Measurements from ENCODE around the gene ZNHIT3. TPM values are rescaled to one million over a fixed set of nuclear protein-coding genes. Genes with fewer than 3 reads are reported as not detected.

ZNHIT3 gene
- total and polyA plus RNA-seq, 2 experiments from 2014 or later: 50.5 to 128 TPM

DNA sequence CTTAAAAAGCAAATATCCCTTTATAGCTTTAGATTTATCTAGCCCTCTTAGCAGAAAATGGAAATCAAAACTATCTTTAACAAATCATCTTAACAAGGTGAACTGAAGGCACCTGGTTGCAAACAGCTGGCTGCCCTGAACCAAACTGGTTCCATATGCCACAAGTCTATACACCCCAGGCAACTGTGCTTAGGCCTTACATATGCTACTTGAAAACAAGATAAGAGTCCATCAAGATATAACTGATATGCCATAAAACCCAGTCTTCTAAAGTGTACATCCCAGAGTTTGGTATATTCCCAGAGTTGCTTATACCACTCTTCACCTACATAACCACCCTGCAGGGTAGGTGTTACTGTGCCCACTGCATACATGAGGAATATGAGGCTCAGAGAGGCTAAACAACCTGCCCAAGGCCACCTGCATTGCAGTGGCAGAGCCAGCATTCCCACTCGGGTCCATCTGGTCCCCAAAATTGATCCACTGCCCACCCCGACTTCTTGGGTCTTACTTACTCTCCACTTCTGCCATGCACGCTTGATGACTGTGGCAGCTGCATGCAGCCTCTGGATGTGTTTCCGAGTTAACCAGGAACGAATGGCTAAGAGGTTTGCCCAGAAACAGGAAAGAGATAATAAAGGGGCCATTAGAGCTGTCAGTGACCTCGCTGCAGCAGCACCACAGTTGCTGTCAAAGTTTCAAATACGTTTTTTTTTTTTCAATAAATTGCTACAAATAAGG is 12.2 kb downstream of the ZNHIT3 start:
- H3K9me3 Mint-ChIP-seq: no peaks in the 10 kb centered on the region
- ATAC-seq (no peak), DNase-seq (ENCODE audit: low spot score) (no peak)
- TF ChIP-seq EZH2 (IDR thresholded peaks at IDR 0.05; ENCODE audit: low read depth, unreplicated experiment) (no peak), NANOG (IDR thresholded peaks at IDR 0.05; ENCODE audit: borderline replicate concordance) (no peak), ZNF331 (CRISPR knock-in tag; IDR thresholded peaks at IDR 0.05; ENCODE audit: low read depth) (no peak), STAT1 (IDR thresholded peaks at IDR 0.05; ENCODE audit: unreplicated experiment) (no peak), JUNB (IDR thresholded peaks at IDR 0.05; ENCODE audit: unreplicated experiment) (no peak), EZH2phosphoT487 (IDR thresholded peaks at IDR 0.05; ENCODE audit: unreplicated experiment) (no peak), ZNF114 (CRISPR knock-in tag; IDR thresholded peaks at IDR 0.05) (no peak), CREB1 (CRISPR knock-in tag; IDR thresholded peaks at IDR 0.05; ENCODE audit: low read depth) (no peak), POLR2AphosphoS5 (IDR thresholded peaks at IDR 0.05; ENCODE audit: low read depth) (no peak)
- TF ChIP-seq, protein P1, sequence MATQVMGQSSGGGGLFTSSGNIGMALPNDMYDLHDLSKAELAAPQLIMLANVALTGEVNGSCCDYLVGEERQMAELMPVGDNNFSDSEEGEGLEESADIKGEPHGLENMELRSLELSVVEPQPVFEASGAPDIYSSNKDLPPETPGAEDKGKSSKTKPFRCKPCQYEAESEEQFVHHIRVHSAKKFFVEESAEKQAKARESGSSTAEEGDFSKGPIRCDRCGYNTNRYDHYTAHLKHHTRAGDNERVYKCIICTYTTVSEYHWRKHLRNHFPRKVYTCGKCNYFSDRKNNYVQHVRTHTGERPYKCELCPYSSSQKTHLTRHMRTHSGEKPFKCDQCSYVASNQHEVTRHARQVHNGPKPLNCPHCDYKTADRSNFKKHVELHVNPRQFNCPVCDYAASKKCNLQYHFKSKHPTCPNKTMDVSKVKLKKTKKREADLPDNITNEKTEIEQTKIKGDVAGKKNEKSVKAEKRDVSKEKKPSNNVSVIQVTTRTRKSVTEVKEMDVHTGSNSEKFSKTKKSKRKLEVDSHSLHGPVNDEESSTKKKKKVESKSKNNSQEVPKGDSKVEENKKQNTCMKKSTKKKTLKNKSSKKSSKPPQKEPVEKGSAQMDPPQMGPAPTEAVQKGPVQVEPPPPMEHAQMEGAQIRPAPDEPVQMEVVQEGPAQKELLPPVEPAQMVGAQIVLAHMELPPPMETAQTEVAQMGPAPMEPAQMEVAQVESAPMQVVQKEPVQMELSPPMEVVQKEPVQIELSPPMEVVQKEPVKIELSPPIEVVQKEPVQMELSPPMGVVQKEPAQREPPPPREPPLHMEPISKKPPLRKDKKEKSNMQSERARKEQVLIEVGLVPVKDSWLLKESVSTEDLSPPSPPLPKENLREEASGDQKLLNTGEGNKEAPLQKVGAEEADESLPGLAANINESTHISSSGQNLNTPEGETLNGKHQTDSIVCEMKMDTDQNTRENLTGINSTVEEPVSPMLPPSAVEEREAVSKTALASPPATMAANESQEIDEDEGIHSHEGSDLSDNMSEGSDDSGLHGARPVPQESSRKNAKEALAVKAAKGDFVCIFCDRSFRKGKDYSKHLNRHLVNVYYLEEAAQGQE (IDR thresholded peaks at IDR 0.05; ENCODE audit: unreplicated experiment): no peak
- TF ChIP-seq, protein P2, sequence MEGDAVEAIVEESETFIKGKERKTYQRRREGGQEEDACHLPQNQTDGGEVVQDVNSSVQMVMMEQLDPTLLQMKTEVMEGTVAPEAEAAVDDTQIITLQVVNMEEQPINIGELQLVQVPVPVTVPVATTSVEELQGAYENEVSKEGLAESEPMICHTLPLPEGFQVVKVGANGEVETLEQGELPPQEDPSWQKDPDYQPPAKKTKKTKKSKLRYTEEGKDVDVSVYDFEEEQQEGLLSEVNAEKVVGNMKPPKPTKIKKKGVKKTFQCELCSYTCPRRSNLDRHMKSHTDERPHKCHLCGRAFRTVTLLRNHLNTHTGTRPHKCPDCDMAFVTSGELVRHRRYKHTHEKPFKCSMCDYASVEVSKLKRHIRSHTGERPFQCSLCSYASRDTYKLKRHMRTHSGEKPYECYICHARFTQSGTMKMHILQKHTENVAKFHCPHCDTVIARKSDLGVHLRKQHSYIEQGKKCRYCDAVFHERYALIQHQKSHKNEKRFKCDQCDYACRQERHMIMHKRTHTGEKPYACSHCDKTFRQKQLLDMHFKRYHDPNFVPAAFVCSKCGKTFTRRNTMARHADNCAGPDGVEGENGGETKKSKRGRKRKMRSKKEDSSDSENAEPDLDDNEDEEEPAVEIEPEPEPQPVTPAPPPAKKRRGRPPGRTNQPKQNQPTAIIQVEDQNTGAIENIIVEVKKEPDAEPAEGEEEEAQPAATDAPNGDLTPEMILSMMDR (conservative IDR thresholded peaks at IDR 0.05; ENCODE audit: low read depth in 2 of 2): no peak
- TF ChIP-seq, protein P3, sequence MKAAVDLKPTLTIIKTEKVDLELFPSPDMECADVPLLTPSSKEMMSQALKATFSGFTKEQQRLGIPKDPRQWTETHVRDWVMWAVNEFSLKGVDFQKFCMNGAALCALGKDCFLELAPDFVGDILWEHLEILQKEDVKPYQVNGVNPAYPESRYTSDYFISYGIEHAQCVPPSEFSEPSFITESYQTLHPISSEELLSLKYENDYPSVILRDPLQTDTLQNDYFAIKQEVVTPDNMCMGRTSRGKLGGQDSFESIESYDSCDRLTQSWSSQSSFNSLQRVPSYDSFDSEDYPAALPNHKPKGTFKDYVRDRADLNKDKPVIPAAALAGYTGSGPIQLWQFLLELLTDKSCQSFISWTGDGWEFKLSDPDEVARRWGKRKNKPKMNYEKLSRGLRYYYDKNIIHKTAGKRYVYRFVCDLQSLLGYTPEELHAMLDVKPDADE (IDR thresholded peaks at IDR 0.05): no peak
- TF ChIP-seq, protein P4, sequence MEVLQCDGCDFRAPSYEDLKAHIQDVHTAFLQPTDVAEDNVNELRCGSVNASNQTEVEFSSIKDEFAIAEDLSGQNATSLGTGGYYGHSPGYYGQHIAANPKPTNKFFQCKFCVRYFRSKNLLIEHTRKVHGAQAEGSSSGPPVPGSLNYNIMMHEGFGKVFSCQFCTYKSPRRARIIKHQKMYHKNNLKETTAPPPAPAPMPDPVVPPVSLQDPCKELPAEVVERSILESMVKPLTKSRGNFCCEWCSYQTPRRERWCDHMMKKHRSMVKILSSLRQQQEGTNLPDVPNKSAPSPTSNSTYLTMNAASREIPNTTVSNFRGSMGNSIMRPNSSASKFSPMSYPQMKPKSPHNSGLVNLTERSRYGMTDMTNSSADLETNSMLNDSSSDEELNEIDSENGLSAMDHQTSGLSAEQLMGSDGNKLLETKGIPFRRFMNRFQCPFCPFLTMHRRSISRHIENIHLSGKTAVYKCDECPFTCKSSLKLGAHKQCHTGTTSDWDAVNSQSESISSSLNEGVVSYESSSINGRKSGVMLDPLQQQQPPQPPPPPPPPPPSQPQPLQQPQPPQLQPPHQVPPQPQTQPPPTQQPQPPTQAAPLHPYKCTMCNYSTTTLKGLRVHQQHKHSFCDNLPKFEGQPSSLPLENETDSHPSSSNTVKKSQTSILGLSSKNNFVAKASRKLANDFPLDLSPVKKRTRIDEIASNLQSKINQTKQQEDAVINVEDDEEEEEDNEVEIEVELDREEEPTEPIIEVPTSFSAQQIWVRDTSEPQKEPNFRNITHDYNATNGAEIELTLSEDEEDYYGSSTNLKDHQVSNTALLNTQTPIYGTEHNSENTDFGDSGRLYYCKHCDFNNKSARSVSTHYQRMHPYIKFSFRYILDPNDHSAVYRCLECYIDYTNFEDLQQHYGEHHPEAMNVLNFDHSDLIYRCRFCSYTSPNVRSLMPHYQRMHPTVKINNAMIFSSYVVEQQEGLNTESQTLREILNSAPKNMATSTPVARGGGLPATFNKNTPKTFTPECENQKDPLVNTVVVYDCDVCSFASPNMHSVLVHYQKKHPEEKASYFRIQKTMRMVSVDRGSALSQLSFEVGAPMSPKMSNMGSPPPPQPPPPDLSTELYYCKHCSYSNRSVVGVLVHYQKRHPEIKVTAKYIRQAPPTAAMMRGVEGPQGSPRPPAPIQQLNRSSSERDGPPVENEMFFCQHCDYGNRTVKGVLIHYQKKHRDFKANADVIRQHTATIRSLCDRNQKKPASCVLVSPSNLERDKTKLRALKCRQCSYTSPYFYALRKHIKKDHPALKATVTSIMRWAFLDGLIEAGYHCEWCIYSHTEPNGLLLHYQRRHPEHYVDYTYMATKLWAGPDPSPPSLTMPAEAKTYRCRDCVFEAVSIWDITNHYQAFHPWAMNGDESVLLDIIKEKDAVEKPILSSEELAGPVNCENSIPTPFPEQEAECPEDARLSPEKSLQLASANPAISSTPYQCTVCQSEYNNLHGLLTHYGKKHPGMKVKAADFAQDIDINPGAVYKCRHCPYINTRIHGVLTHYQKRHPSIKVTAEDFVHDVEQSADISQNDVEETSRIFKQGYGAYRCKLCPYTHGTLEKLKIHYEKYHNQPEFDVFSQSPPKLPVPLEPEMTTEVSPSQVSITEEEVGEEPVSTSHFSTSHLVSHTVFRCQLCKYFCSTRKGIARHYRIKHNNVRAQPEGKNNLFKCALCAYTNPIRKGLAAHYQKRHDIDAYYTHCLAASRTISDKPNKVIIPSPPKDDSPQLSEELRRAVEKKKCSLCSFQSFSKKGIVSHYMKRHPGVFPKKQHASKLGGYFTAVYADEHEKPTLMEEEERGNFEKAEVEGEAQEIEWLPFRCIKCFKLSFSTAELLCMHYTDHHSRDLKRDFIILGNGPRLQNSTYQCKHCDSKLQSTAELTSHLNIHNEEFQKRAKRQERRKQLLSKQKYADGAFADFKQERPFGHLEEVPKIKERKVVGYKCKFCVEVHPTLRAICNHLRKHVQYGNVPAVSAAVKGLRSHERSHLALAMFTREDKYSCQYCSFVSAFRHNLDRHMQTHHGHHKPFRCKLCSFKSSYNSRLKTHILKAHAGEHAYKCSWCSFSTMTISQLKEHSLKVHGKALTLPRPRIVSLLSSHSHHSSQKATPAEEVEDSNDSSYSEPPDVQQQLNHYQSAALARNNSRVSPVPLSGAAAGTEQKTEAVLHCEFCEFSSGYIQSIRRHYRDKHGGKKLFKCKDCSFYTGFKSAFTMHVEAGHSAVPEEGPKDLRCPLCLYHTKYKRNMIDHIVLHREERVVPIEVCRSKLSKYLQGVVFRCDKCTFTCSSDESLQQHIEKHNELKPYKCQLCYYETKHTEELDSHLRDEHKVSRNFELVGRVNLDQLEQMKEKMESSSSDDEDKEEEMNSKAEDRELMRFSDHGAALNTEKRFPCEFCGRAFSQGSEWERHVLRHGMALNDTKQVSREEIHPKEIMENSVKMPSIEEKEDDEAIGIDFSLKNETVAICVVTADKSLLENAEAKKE (CRISPR knock-in tag; IDR thresholded peaks at IDR 0.05): no peak
- H3K4me1 Mint-ChIP-seq: no peaks in the 10 kb centered on the region
- Histone ChIP-seq H4K20me1 (replicated peaks; ENCODE audit: insufficient read depth) (peaks cover 5% of the 10 kb centered on the region; the same call in 1 of the 2 replicates), H3K9me2 (ENCODE audit: insufficient read depth) (no peaks in the 10 kb centered on the region), H3F3A (replicated peaks; ENCODE audit: low read depth) (peaks cover 8% of the 10 kb centered on the region), H3K4me2 (no peak overlapping the region), H3K27me3 (ENCODE audit: insufficient read depth) (no peaks in the 10 kb centered on the region), H3K79me2 (replicated peaks; ENCODE audit: insufficient read depth) (no peaks in the 10 kb centered on the region), H3K4me1 (ENCODE audit: insufficient read depth) (no peaks in the 10 kb centered on the region), H3K36me3 (ENCODE audit: insufficient read depth) (peaks cover 31% of the 10 kb centered on the region), H3K4me3 (no peak overlapping the region), H2AFZ (no peak overlapping the region), H3K27ac (ENCODE audit: low read depth) (no peak overlapping the region)
- H3K4me3 Mint-ChIP-seq: no peak overlapping the region
- H3K27me3 Mint-ChIP-seq (ENCODE audit: insufficient read depth, low read depth, poor library complexity): peaks cover 4% of the 10 kb centered on the region
- no peak overlapping the region for H3K27ac Mint-ChIP-seq
- peaks cover 86% of the 10 kb centered on the region for H3K36me3 Mint-ChIP-seq (ENCODE audit: low read depth)
